Esophagus muscularis mucosa (tissue), 4 donors: ENCODE data around the gene MAP6D1.

ENCODE experiments used
- CTCF ChIP-seq, 3 experiments: fragments of 200-600 bp in 2 of 3; fragments of 450-650 bp in 1 of 3; sonication (generic) in 2 of 3; IDR thresholded peaks; one replicate each; pipeline ENCODE4 v1.5.1; 2017 to 2019; ENCODE audit warnings: antibody characterized with exemption in 3 of 3, mild to moderate bottlenecking in 2 of 3, moderate library complexity in 1 of 3
- EP300 ChIP-seq: sonication (generic); formaldehyde crosslinking; IDR thresholded peaks from one replicate; pipeline ENCODE4 v1.6.1; 2017; ENCODE audit warnings: antibody characterized with exemption
- POLR2A ChIP-seq: fragments of 450-650 bp; IDR thresholded peaks from one replicate; pipeline ENCODE4 v1.6.1; 2017; ENCODE audit warnings: antibody characterized with exemption, moderate library complexity, mild to moderate bottlenecking, low read depth

GRCh38 chr3:183819831-183820230 is 5.5 kb downstream of the MAP6D1 start:
- TF ChIP-seq CTCF (IDR thresholded peaks at IDR 0.05) (no peak), POLR2A (no peak), EP300 (no peak)
